OCI-LY7 (cell line): ENCODE measurements around the gene ELAVL3. TPM values are rescaled to one million over a fixed set of nuclear protein-coding genes. Genes with fewer than 3 reads are reported as not detected.
"Not testable (repeated sequence)": the region's sequence is repeated elsewhere in the genome, so short reads cannot be mapped to it uniquely, and the experiment has no call there.

Experiments used
- BruUV-seq: library from RNA; stranded (reverse); fragments of 400-500 nt; replicated peaks from 2 replicates; lab custom pipeline; 2021; lab: Mats Ljungman, UMichigan
- CTCF ChIA-PET: fragments of 300-600 bp; sonication (Branson Sonifier 250); formaldehyde crosslinking; loops from one replicate; lab custom pipeline; 2022; ENCODE audit warnings: antibody characterized with exemption; ENCODE audit not compliant: unreplicated experiment; lab: Charles Lee
- POLR2A ChIA-PET: fragments of 300-600 bp; sonication (Branson Sonifier 250); formaldehyde crosslinking; loops from one replicate; lab custom pipeline; 2022; ENCODE audit warnings: antibody characterized with exemption; lab: Charles Lee
- DNase-seq: peaks from one replicate; pipeline ENCODE4 v3.0.0-alpha.2; 2015; ENCODE audit warnings: low spot score
- H2AFZ ChIP-seq: fragments of 200-600 bp; sonication (generic), shearing (Covaris generic); 2 replicates; pipeline ENCODE4 v1.6.1; 2014; ENCODE audit warnings: mild to moderate bottlenecking, antibody characterized with exemption, low read length, moderate library complexity
- H3K27ac ChIP-seq: fragments of 200-600 bp; sonication (generic); 2 replicates; pipeline ENCODE4 v1.5.1; 2014; ENCODE audit warnings: mixed run types, low read depth, mild to moderate bottlenecking, moderate library complexity, low read length, inconsistent platforms; ENCODE audit not compliant: poor library complexity, severe bottlenecking
- H3K36me3 ChIP-seq: fragments of 200-600 bp; sonication (generic); 2 replicates; pipeline ENCODE4 v1.6.1; 2014; ENCODE audit warnings: mild to moderate bottlenecking, antibody characterized with exemption, low read length, moderate library complexity, mixed read lengths; ENCODE audit not compliant: insufficient read depth
- H3K4me1 ChIP-seq: fragments of 200-600 bp; sonication (generic); 2 replicates; pipeline ENCODE4 v1.5.1; 2014; ENCODE audit warnings: mild to moderate bottlenecking, low read length; ENCODE audit not compliant: insufficient read depth, poor library complexity, severe bottlenecking
- H3K4me2 ChIP-seq: fragments of 200-600 bp; sonication (generic); 2 replicates; pipeline ENCODE4 v1.6.1; 2014; ENCODE audit warnings: mild to moderate bottlenecking, low read length
- H3K4me3 ChIP-seq: fragments of 200-600 bp; sonication (generic); 2 replicates; pipeline ENCODE4 v1.5.1; 2014; ENCODE audit warnings: mild to moderate bottlenecking, low read depth, low read length; ENCODE audit not compliant: poor library complexity, severe bottlenecking
- H3K79me2 ChIP-seq: fragments of 200-600 bp; sonication (generic); 2 replicates; pipeline ENCODE4 v1.6.1; 2016; ENCODE audit warnings: low read depth, mild to moderate bottlenecking, low read length, moderate library complexity, mixed read lengths; ENCODE audit not compliant: insufficient read depth
- H3K9me2 ChIP-seq: fragments of 200-600 bp; sonication (generic); 2 replicates; pipeline ENCODE4 v1.6.1; 2016; ENCODE audit warnings: mild to moderate bottlenecking, low read length, mixed read lengths; ENCODE audit not compliant: insufficient read depth
- H3K9me3 ChIP-seq: fragments of 200-600 bp; sonication (generic); 2 replicates; pipeline ENCODE4 v1.6.1; 2014; ENCODE audit warnings: mild to moderate bottlenecking, mixed run types, low read length, mixed read lengths
- H4K20me1 ChIP-seq: fragments of 200-600 bp; sonication (generic); 2 replicates; pipeline ENCODE4 v1.6.1; 2014; ENCODE audit warnings: mild to moderate bottlenecking, antibody characterized with exemption, low read length, moderate library complexity, mixed read lengths; ENCODE audit not compliant: insufficient read depth
- CTCF ChIP-seq: fragments of 200-600 bp; sonication (generic); conservative IDR thresholded peaks from 2 replicates; pipeline ENCODE4 v1.5.1; 2014; ENCODE audit warnings: mild to moderate bottlenecking, antibody characterized with exemption, low read length, moderate library complexity, mixed read lengths
- EZH2phosphoT487 ChIP-seq: fragments of 200-600 bp; sonication (generic); IDR thresholded peaks from 2 replicates; pipeline ENCODE4 v1.6.1; 2018; ENCODE audit warnings: low read depth, borderline replicate concordance, mild to moderate bottlenecking, mixed run types, antibody characterized with exemption, low read length, moderate library complexity, mixed read lengths
- intact Hi-C: fragments of 100-400 bp; cut with micrococcal nuclease; formaldehyde crosslinking; loops from one replicate; pipeline ENCODE4 v1.10.0; 2022; ENCODE audit not compliant: unreplicated experiment
- total RNA-seq, 2 experiments: library from RNA; depleted of rRNA in 1 of 2; stranded (reverse); fragments of >200 nt in 1 of 2; shearing (Covaris generic) in 1 of 2; gene quantifications; 2 replicates each; pipeline ENCODE4 v1.2.3, GENCODE V29; 2014 to 2022

The ELAVL3 gene
- total RNA-seq, 2 experiments from 2014 or later, result 0.30 to 0.95 TPM

GRCh38 chr19:11410682-11411081 lies 70.2 kb downstream of the ELAVL3 start:
- no peaks in the 10 kb centered on the region for H4K20me1 ChIP-seq
- no peak overlapping the region for H3K27ac ChIP-seq
- no peaks in the 10 kb centered on the region for H3K79me2 ChIP-seq
- POLR2A ChIA-PET, result no interaction called here
- H3K9me2 ChIP-seq, result no peaks in the 10 kb centered on the region
- intact Hi-C loops, result no loop called here
- H3K9me3 ChIP-seq, result no peaks in the 10 kb centered on the region
- no TSS peak for BruUV-seq
- no peaks in the 10 kb centered on the region for H3K4me1 ChIP-seq
- H3K36me3 ChIP-seq, result no peaks in the 10 kb centered on the region
- DNase-seq, result no peak
- CTCF ChIA-PET, result no interaction called here
- TF ChIP-seq CTCF (no peak), EZH2phosphoT487 (no peak)
- no peak overlapping the region for H3K4me3 ChIP-seq
- H3K4me2 ChIP-seq, result no peak overlapping the region
- no peak overlapping the region for H2AFZ ChIP-seq

DNA sequence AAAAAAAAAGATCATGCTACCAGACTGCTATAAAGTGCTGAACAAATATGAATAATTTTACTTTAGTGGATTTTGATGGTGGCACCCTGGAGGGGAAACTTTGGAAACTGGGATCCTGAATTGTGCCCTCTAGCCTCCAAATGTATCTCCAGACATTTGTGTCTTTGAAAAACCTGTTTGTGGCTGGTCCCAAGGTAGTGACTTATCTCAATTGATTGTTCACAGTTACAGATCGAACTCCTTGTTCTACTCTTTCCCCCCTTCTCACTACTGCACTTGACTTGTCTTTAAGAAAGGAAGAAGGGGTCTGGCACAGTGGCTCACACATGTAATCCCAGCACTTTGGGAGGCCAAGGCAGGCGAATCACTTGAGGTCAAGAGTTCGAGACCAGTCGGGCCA lies 72.3 kb downstream of the ELAVL3 start:
- no peak for DNase-seq
- Histone ChIP-seq H3K9me2 (no peaks in the 10 kb centered on the region), H3K4me1 (no peaks in the 10 kb centered on the region), H3K4me2 (no peak overlapping the region), H3K27ac (no peak overlapping the region), H3K79me2 (no peaks in the 10 kb centered on the region), H2AFZ (no peak overlapping the region), H3K9me3 (no peaks in the 10 kb centered on the region), H3K36me3 (no peaks in the 10 kb centered on the region), H3K4me3 (no peak overlapping the region), H4K20me1 (no peaks in the 10 kb centered on the region)
- intact Hi-C loops, result no loop called here
- CTCF ChIA-PET, result no interaction called here
- TF ChIP-seq EZH2phosphoT487 (no peak), CTCF (no peak)
- POLR2A ChIA-PET, result interaction anchor here (0.7 kb wide), 1 partner anchor 13 kb away, joined by 3 read pairs; no protein-coding TSS in a partner anchor
- no TSS peak for BruUV-seq

- H2AFZ ChIP-seq, H3K9me3 ChIP-seq, DNase-seq, intact Hi-C loops, H3K36me3 ChIP-seq, BruUV-seq, POLR2A ChIA-PET, H3K4me2 ChIP-seq, H3K27ac ChIP-seq, H4K20me1 ChIP-seq, H3K4me1 ChIP-seq, H3K9me2 ChIP-seq, H3K79me2 ChIP-seq, H3K4me3 ChIP-seq: not testable (repeated sequence)
- CTCF ChIA-PET, result interaction anchor here (0.6 kb wide), 1 partner anchor 1386 kb away, joined by 3 read pairs; no protein-coding TSS in a partner anchor
These were observed 74.1 kb downstream of the ELAVL3 start for GRCh38 chr19:11406703-11407236.
